ENCODE results near the gene EEIG1. TPM values are rescaled to one million over a fixed set of nuclear protein-coding genes. Genes with fewer than 3 reads are reported as not detected.
A peak's percentile ranks its signal among the peaks of the same experiment; 100 is the strongest.

Gene EEIG1
- total and polyA plus RNA-seq, 9 of the 15 experiments (the other 6 are each of a cell fraction or from before 2014, with no cell fraction given), result 0.17 to 16.7 (median 3.6) TPM

- 9% methylated on average over 4 of the region's 4 CpGs for WGBS (ENCODE audit: insufficient coverage, low coverage, missing lambda C conversion rate)
- ChIA-PET CTCF (ENCODE audit: low intra/inter-chr PET ratio) (no interaction called here), POLR2A (interaction anchor here (0.6 to 1.6 kb wide), 2 partner anchors 25 to 122 kb away, joined by 4 read pairs; no protein-coding TSS in a partner anchor)
- BruUV-seq (replicated peaks), result no TSS peak
- in situ Hi-C loops (cut with MboI) (loop anchor here (5.0 kb wide), 2 partner anchors 97 to 182 kb away; no protein-coding TSS in a partner anchor), intact Hi-C loops (cut with micrococcal nuclease) (no loop called here)
- ATAC-seq, result peak; percentile 63
- FAIRE-seq, result peak; percentile 96
- no peak overlapping the region for H2AFZ ChIP-seq (ENCODE audit: low read depth, low read length)
- H3K4me1 ChIP-seq (replicated peaks in 1 of 2; ENCODE audit: control insufficient read depth in 2 of 2, insufficient read depth in 2 of 2, low read length in 2 of 2), result peaks cover 62 to 82% of the 10 kb centered on the region in 2 experiments
- H3K9ac ChIP-seq (ENCODE audit: insufficient read depth in 1 of 2, low read depth in 2 of 2, low read length in 2 of 2), result peak overlapping the region; percentile 89 to 96; a peak in 3 of 4 replicates
- peak overlapping the region; percentile 88 for H3K27ac ChIP-seq (ENCODE audit: extremely low read depth, low read depth, low read length)
- no peaks in the 10 kb centered on the region for H3K9me3 ChIP-seq (replicated peaks; ENCODE audit: control insufficient read depth, insufficient read depth, low read depth, low read length)
- H3K9me1 ChIP-seq (ENCODE audit: control insufficient read depth, insufficient read depth, low read length), result peaks cover 3% of the 10 kb centered on the region
- peak; percentile 54 to 92 (median 71) for DNase-seq (ENCODE audit: extremely low read depth in 1 of 4, low spot score in 3 of 4)
- H3K79me2 ChIP-seq (ENCODE audit: control insufficient read depth, insufficient read depth, low read length), result peaks cover 45% of the 10 kb centered on the region
- peaks cover 18% of the 10 kb centered on the region; the same call in 1 of the 2 replicates for H4K20me1 ChIP-seq (replicated peaks; ENCODE audit: control insufficient read depth, insufficient read depth, low read length)
- peak overlapping the region; percentile 97 for H3K4me2 ChIP-seq (ENCODE audit: insufficient read depth, low read length)
- peaks cover 27% of the 10 kb centered on the region; the same call in 2 of the 3 replicates for H3K36me3 ChIP-seq (ENCODE audit: control insufficient read depth, insufficient read depth, low read length)
- H3K27me3 ChIP-seq (ENCODE audit: control insufficient read depth in 2 of 2, insufficient read depth in 2 of 2, low read length in 2 of 2), result no peaks in the 10 kb centered on the region
- peak overlapping the region; percentile 70 for H3K4me3 ChIP-seq
- TF ChIP-seq ADNP (tag; IDR thresholded peaks at IDR 0.05) (no peak), EGR1 (conservative IDR thresholded peaks at IDR 0.05) (no peak), MAFF (IDR thresholded peaks at IDR 0.05; ENCODE audit: low read length) (peak; percentile 72; the same call in 1 of the 2 replicates), ZFP36 (IDR thresholded peaks at IDR 0.05; ENCODE audit: low read depth, low read length, partially characterized antibody) (peak; percentile 41), ZNF3 (CRISPR knock-in tag; IDR thresholded peaks at IDR 0.05) (peak; percentile 88; the same call in 1 of the 2 replicates), ARNT (IDR thresholded peaks at IDR 0.05) (peak in 1 of 2 experiments; percentile 66; a peak in 3 of 4 replicates), MEIS2 (IDR thresholded peaks at IDR 0.05; ENCODE audit: partially characterized antibody) (peak; percentile 89), PBX2 (CRISPR knock-in tag; IDR thresholded peaks at IDR 0.05; ENCODE audit: low read depth) (no peak), PBX2 (tag; conservative IDR thresholded peaks at IDR 0.05; ENCODE audit: low read depth) (peak; percentile 86), TFE3 (CRISPR knock-in tag; IDR thresholded peaks at IDR 0.05) (no peak), PKNOX1 (IDR thresholded peaks at IDR 0.05) (peak; percentile 70; the same call in 1 of the 2 replicates), TBL1XR1 (IDR thresholded peaks at IDR 0.05; ENCODE audit: low read length in 2 of 2) (0 out of 4 replicates have a peak, but pooled peaks of 1 of the 2 experiments have one; percentile 33), NBN (IDR thresholded peaks at IDR 0.05; ENCODE audit: low read depth) (peak; percentile 54; the same call in 1 of the 2 replicates), CTBP1 (IDR thresholded peaks at IDR 0.05; ENCODE audit: borderline replicate concordance) (peak; percentile 60; the same call in 1 of the 2 replicates), ZNF134 (CRISPR knock-in tag; conservative IDR thresholded peaks at IDR 0.05) (no peak), CREB1 (IDR thresholded peaks at IDR 0.05) (no peak), CREB1 (CRISPR knock-in tag; IDR thresholded peaks at IDR 0.05) (peak; percentile 29; the same call in 1 of the 2 replicates)
Measured at GRCh38 chr9:127935765-127936221, 45.0 kb downstream of the EEIG1 start.

All from K562 (cell line).